ENCODE results near the gene FAM210A. TPM values are rescaled to one million over a fixed set of nuclear protein-coding genes. Genes with fewer than 3 reads are reported as not detected.

Gene FAM210A
- total RNA-seq, 1 experiment from 2014 or later, result 21.0 TPM

- BruUV-seq (replicated peaks), result no TSS peak
- no peaks in the 10 kb centered on the region for H3K36me3 ChIP-seq (ENCODE audit: control insufficient read depth, insufficient read depth, low read length)
- TF ChIP-seq SIN3A (IDR thresholded peaks at IDR 0.05; ENCODE audit: borderline replicate concordance, insufficient read depth, low read depth, low read length) (no peak), TCF7L2 (IDR thresholded peaks at IDR 0.05; ENCODE audit: low read depth, low read length) (no peak), REST (IDR thresholded peaks at IDR 0.05; ENCODE audit: insufficient read depth in 1 of 2, low read depth in 2 of 2, low read length in 1 of 2) (no peak), POLR2AphosphoS5 (IDR thresholded peaks at IDR 0.05; ENCODE audit: low read depth, low read length) (no peak), CTCF (IDR thresholded peaks at IDR 0.05) (no peak)
- no peaks in the 10 kb centered on the region for H3K27me3 ChIP-seq (ENCODE audit: control insufficient read depth, insufficient read depth, low read length)
- POLR2A ChIA-PET, result no interaction called here
- H3K9me3 ChIP-seq (ENCODE audit: control insufficient read depth, insufficient read depth, low read depth, low read length), result no peaks in the 10 kb centered on the region; the same call in 1 of the 2 replicates
- intact Hi-C loops (cut with micrococcal nuclease; ENCODE audit: unreplicated experiment), result loop anchor here (10.0 kb wide), 1 partner anchor 46 kb away; no protein-coding TSS in a partner anchor
- no peaks in the 10 kb centered on the region for H3K4me1 ChIP-seq (ENCODE audit: control insufficient read depth, insufficient read depth, low read length)
- DNase-seq (ENCODE audit: low read depth, low spot score) (no peak), ATAC-seq (no peak)
- no peak overlapping the region for H3K4me3 ChIP-seq (ENCODE audit: low read depth in 2 of 2, low read length in 2 of 2)
- CTCF ChIA-PET, result no interaction called here
- in situ Hi-C loops (cut with HindIII; ENCODE audit: low pct_unique_long_range_greater_than_20kb, low sequenced_read_pairs), result no loop called here
- H3K27ac ChIP-seq (ENCODE audit: low read length), result no peak overlapping the region
Measured at GRCh38 chr18:13710414-13710831, 15.9 kb downstream of the FAM210A start.

- no peak overlapping the region for H3K27ac ChIP-seq (ENCODE audit: low read length)
- in situ Hi-C loops (cut with HindIII; ENCODE audit: low pct_unique_long_range_greater_than_20kb, low sequenced_read_pairs) (no loop called here), intact Hi-C loops (cut with micrococcal nuclease; ENCODE audit: unreplicated experiment) (no loop called here)
- H3K9me3 ChIP-seq (ENCODE audit: control insufficient read depth, insufficient read depth, low read depth, low read length), result peaks cover 36% of the 10 kb centered on the region; the same call in 1 of the 2 replicates
- no peak overlapping the region for H3K4me3 ChIP-seq (ENCODE audit: low read depth in 2 of 2, low read length in 2 of 2)
- ATAC-seq (no peak), DNase-seq (ENCODE audit: low read depth, low spot score) (no peak)
- no TSS peak for BruUV-seq (replicated peaks)
- ChIA-PET POLR2A (no interaction called here), CTCF (no interaction called here)
- no peaks in the 10 kb centered on the region for H3K4me1 ChIP-seq (ENCODE audit: control insufficient read depth, insufficient read depth, low read length)
- no peaks in the 10 kb centered on the region for H3K36me3 ChIP-seq (ENCODE audit: control insufficient read depth, insufficient read depth, low read length)
- TF ChIP-seq CTCF (IDR thresholded peaks at IDR 0.05), result no peak
- no peak for TF ChIP-seq POLR2AphosphoS5 (IDR thresholded peaks at IDR 0.05; ENCODE audit: low read depth, low read length)
- TF ChIP-seq REST (IDR thresholded peaks at IDR 0.05; ENCODE audit: insufficient read depth in 1 of 2, low read depth in 2 of 2, low read length in 1 of 2), result no peak
- no peak for TF ChIP-seq TCF7L2 (IDR thresholded peaks at IDR 0.05; ENCODE audit: low read depth, low read length)
- TF ChIP-seq SIN3A (IDR thresholded peaks at IDR 0.05; ENCODE audit: borderline replicate concordance, insufficient read depth, low read depth, low read length), result no peak
- no peaks in the 10 kb centered on the region for H3K27me3 ChIP-seq (ENCODE audit: control insufficient read depth, insufficient read depth, low read length)
Measured at GRCh38 chr18:13703899-13704298, 22.5 kb downstream of the FAM210A start.
